Central memory CD8-positive, alpha-beta T cell (primary cell): ENCODE measurements around the gene ADAMTSL2.
A peak's percentile ranks its signal among the peaks of the same experiment; 100 is the strongest.

Experiments used
- ATAC-seq: fragments of 150-1000 bp; cut with Tn5 transposase; replicated peaks from 2 replicates; pipeline ENCODE4 v1.10.0; 2022; ENCODE audit warnings: mild to moderate bottlenecking, moderate FRiP score, moderate number of reproducible peaks; ENCODE audit not compliant: poor library complexity, severe bottlenecking; ENCODE audit errors: extremely low read depth
- DNase-seq, 2 donors: peaks; one replicate each; pipeline ENCODE4 v3.0.0; 2021; ENCODE audit warnings: low spot score in 2 of 2
- H3K27ac Mint-ChIP-seq: one replicate; pipeline ENCODE4 v1.8.0; 2022; ENCODE audit warnings: low read depth, mild to moderate bottlenecking, moderate library complexity, mixed read lengths
- H3K27me3 Mint-ChIP-seq: one replicate; pipeline ENCODE4 v1.8.0; 2022; ENCODE audit warnings: mixed read lengths
- H3K36me3 Mint-ChIP-seq: one replicate; pipeline ENCODE4 v1.8.0; 2022; ENCODE audit warnings: mild to moderate bottlenecking, moderate library complexity, mixed read lengths; ENCODE audit not compliant: insufficient read depth
- H3K4me1 Mint-ChIP-seq: one replicate; pipeline ENCODE4 v1.8.0; 2022; ENCODE audit warnings: mixed read lengths
- H3K4me3 Mint-ChIP-seq: one replicate; pipeline ENCODE4 v1.8.0; 2022; ENCODE audit warnings: mild to moderate bottlenecking, moderate library complexity, mixed read lengths
- H3K9me3 Mint-ChIP-seq: one replicate; pipeline ENCODE4 v1.8.0; 2022; ENCODE audit warnings: mixed read lengths

Gene ADAMTSL2

DNA sequence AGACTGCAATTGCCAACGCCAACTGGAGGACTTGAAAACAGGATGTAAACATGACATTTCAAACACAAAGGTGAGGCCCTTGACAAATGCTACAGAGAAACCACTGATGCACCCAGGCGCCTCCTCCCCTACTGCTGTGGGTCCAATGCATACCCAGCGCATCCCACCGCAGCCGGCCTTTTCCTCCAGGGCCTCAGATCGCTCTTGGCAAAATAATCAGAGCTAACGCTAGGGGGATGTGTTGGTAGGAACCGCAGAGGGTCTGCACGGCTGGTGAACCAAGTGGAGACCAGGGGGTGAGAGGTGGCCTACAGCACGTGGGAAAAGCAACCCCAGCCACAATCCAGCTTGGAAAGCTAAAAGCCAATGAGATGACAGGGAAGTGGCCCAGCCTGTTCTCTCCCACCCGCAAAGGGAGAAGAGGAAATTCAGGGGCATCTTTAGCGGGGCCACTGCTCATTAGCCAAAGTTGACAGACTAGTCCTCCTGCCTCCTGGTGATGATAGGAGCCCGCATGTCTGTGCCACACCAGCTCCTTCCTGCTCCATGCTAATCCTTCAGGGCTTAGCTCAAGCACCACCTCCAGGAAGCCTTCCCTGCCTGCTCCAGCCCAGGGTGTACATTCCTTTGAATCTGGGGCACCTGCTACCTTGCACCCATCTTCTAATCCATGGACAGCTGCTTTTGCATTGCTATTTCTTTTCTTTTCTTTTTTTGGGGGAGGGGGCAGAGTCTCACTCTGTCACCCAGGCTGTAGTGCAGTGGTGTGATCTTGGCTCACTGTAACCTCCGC, 68.8 kb downstream of the ADAMTSL2 start:
- DNase-seq: no peak
- Mint-ChIP-seq H3K4me3 (no peak overlapping the region), H3K9me3 (no peaks in the 10 kb centered on the region), H3K27ac (no peak overlapping the region), H3K27me3 (peaks cover 51% of the 10 kb centered on the region), H3K36me3 (no peaks in the 10 kb centered on the region), H3K4me1 (peaks cover 5% of the 10 kb centered on the region)
- ATAC-seq: no peak

DNA sequence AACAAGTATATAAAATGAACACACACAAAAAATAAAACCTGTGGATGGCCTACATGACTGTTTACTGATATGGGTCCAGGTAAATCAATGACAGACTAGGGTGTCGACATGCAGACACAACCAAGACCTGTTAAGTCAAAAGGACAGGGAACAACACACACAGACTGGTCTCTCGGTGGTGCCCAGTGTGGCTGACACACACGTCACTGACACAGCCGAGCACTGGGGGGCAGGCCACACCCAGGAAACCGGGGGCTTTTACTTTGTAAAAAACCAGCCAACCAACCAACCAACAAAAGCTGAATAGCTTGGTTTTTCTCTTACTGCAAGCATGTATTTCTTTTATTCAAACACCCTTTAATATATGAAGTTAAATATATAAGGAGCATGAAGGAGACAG, 69.7 kb downstream of the ADAMTSL2 start:
- ATAC-seq: peak; percentile 46
- H3K9me3 Mint-ChIP-seq: no peaks in the 10 kb centered on the region
- H3K27ac Mint-ChIP-seq: no peak overlapping the region
- peaks cover 5% of the 10 kb centered on the region for H3K4me1 Mint-ChIP-seq
- peak in 1 of 2 donors; percentile 27 for DNase-seq
- H3K36me3 Mint-ChIP-seq: no peaks in the 10 kb centered on the region
- no peak overlapping the region for H3K4me3 Mint-ChIP-seq
- H3K27me3 Mint-ChIP-seq: peaks cover 55% of the 10 kb centered on the region

DNA sequence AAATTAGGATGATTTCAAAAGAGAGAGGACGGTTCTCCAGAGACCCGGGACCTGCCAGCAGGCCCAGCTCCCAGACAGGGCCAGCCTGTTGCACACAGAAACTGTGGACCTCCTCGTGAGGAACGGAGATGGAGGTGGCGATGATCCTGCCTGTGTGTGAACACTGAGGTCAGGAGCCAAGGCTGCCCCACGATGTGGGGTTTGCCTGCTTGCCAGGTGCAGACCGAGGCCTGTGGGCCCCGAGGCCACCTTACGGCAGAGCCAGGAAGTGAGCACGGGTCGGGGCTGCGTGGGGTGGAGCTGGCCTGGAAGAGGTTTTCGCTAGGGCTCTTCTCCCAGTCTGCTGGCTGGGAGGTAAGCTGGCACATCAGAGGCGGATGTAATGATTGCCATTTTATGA, 70.4 kb downstream of the ADAMTSL2 start:
- Mint-ChIP-seq H3K4me3 (no peak overlapping the region), H3K36me3 (no peaks in the 10 kb centered on the region), H3K27ac (no peak overlapping the region), H3K4me1 (peaks cover 5% of the 10 kb centered on the region), H3K27me3 (peaks cover 60% of the 10 kb centered on the region), H3K9me3 (no peaks in the 10 kb centered on the region)
- ATAC-seq (no peak), DNase-seq (no peak)

DNA sequence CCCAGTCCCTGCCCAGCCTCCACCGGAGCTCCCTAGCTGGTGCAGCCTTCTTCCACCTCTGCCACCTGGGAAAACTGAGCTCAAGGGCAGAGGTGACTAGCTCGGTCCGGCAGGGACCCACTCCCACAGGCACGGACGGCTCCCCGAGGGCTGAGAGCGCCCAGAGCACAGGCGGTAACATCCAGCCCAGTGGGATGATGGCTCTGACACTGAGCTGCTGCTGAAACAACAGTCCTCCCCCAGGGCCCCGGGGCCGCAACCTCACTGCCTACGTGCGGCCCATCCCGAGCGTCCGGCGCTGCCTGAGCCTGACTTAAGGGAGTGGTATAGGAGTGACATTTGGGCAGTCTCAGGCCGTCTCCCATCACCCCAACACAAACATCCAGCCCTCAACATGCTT, 70.9 kb downstream of the ADAMTSL2 start:
- Mint-ChIP-seq H3K27ac (no peak overlapping the region), H3K4me3 (no peak overlapping the region), H3K9me3 (no peaks in the 10 kb centered on the region), H3K36me3 (no peaks in the 10 kb centered on the region), H3K4me1 (peaks cover 5% of the 10 kb centered on the region), H3K27me3 (peaks cover 66% of the 10 kb centered on the region)
- ATAC-seq (no peak), DNase-seq (no peak)

DNA sequence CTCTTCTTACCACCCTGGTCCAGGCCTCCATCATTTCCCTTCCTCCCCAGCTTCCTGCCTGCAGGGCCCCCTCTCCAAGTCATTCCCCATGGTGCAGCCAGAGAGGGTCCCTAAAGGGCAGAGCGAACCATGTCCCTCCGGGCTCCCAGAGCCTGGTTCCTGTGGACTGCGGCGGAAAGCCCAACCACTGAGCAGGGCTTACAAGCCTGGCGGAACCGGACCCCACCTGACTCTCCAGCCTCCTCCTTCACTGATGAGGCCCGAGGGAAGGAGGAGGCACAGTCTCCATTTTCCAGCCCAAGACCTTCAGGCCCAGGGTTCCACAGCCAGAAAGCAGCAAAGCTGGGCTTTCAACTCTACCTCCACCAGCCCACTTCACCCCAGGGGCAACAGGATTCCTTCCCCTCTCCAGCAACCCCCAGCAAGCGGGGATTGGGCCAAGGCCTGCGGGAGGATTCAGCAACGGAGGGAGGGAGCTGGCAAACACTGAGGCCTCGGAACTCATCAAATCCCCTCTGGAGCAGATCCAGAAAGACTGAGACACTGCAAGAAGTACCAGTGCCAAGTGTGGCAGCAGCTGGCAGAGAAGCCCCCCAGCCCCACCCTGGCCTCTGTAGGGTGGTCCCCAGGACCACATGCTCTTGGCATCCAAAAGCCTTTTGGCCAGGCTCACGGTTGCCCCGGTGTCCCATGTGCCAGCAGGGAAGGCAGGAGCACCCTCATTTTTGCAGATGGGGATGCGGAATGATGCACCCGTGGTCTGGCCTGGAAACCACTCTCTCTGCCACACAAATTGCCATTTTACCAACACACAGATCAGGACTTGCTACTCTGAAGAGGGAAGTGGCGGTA, 71.6 kb downstream of the ADAMTSL2 start:
- Mint-ChIP-seq H3K4me1 (peaks cover 5% of the 10 kb centered on the region), H3K27me3 (peaks cover 72% of the 10 kb centered on the region), H3K9me3 (no peaks in the 10 kb centered on the region), H3K36me3 (no peaks in the 10 kb centered on the region), H3K4me3 (no peak overlapping the region), H3K27ac (no peak overlapping the region)
- no peak for DNase-seq
- ATAC-seq: no peak

DNA sequence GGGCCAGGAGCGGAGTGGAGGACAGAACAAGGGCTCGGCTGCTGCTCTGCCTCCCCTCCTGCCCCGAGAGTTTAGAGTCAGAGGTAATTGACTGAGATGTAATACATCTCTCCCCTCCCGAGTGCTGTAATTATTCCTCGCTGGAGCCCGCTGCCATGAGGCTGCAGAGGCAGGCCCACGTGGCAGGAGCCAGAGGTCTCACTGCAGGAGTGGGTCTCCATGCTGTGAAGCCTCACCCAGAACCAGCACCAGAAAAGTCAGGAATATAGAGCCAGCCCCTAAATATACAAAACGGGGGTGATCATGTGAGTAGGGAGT, 72.2 kb downstream of the ADAMTSL2 start:
- Mint-ChIP-seq H3K4me3 (no peak overlapping the region), H3K36me3 (no peaks in the 10 kb centered on the region), H3K27me3 (peaks cover 78% of the 10 kb centered on the region), H3K4me1 (peaks cover 5% of the 10 kb centered on the region), H3K9me3 (no peaks in the 10 kb centered on the region), H3K27ac (no peak overlapping the region)
- ATAC-seq: no peak
- DNase-seq: no peak

DNA sequence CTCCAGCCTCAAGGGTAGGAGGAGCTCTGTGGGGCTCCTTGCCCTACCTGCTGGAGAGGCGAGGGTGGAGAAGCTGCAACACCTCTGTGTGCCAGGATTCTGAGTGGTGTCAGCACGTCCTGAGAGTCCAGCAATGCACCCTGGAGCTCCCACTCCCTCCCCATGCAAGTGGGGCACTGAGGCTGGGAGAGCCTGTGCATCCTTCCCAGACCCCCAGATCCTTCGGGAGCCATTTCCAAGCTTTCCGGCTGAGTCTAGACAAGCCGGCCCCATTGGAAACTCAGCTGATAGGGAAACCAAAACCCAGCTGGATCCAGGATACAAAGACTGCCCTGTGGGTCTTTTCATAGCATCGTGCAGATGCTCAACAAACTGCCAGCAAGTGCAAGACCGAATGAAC, 72.9 kb downstream of the ADAMTSL2 start:
- Mint-ChIP-seq H3K36me3 (no peaks in the 10 kb centered on the region), H3K27ac (no peak overlapping the region), H3K4me1 (peaks cover 5% of the 10 kb centered on the region), H3K4me3 (no peak overlapping the region), H3K9me3 (no peaks in the 10 kb centered on the region), H3K27me3 (peaks cover 83% of the 10 kb centered on the region)
- DNase-seq (no peak), ATAC-seq (no peak)

DNA sequence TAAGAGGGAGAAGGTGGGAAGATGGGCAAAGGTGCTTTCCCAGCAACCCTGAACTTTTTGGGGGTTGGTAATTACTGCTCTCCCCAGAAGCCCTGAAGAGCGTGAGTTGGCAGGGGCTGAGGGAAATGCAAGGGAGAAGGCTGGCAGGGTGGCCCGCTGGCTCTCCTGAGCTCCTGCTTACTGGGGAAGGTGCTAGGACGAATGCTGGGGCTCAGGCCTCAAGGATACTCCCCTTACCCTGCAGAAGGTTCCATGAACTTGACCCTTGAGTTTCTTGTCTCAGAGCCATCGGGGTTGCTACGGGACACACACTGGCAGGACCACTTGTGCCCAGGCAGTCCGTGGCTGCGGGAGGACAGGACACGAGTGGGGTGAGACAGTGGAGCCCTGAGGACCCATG, 73.5 kb downstream of the ADAMTSL2 start:
- no peak overlapping the region for H3K27ac Mint-ChIP-seq
- DNase-seq: no peak
- H3K36me3 Mint-ChIP-seq: no peaks in the 10 kb centered on the region
- H3K9me3 Mint-ChIP-seq: no peaks in the 10 kb centered on the region
- no peak overlapping the region for H3K4me3 Mint-ChIP-seq
- ATAC-seq: no peak
- peaks cover 86% of the 10 kb centered on the region for H3K27me3 Mint-ChIP-seq
- H3K4me1 Mint-ChIP-seq: peaks cover 5% of the 10 kb centered on the region

DNA sequence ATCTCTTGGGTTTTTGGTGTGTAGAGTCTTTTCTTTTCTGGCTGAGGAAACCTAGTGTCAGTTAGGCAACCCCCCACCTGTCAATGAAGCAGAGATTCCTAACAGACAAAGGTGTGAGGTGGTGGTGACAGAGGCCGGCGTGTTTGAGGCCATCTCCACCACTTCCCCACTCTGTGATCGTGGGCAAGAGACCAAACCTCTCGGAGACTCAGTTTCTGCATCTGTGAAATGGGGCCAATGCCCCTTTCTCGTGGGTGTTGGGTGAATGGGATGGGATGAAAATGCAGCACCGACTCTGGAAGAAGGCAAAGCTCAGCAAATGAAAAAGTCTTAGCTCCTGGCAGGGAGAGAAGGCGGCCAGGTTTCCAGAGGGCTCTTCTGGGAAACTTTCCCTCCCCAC, 73.9 kb downstream of the ADAMTSL2 start:
- Mint-ChIP-seq H3K4me1 (peaks cover 5% of the 10 kb centered on the region), H3K27ac (no peak overlapping the region), H3K4me3 (no peak overlapping the region), H3K9me3 (no peaks in the 10 kb centered on the region), H3K36me3 (no peaks in the 10 kb centered on the region), H3K27me3 (peaks cover 88% of the 10 kb centered on the region)
- ATAC-seq (no peak), DNase-seq (no peak)

DNA sequence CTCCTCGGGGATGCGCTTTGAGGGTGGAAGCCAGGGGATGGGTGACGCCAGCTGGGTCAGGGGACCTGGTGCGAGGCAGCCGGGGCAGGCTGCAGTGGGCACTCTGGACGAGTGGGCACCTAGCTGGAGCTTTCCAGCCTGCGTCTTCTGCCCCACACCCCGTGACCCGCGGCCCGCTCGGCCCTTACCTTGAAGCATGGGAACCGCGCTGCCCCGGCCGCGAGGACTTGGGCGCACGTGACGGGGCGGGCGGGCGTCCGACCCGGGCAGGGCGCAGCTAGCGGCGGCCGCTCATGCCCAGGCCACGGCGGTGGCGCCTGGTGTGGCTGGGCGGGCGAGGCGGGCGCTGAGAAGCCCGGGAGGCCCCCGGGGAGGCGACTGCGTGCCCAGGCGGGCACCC, 74.4 kb downstream of the ADAMTSL2 start:
- DNase-seq (no peak), ATAC-seq (no peak)
- Mint-ChIP-seq H3K9me3 (no peaks in the 10 kb centered on the region), H3K27me3 (peaks cover 88% of the 10 kb centered on the region), H3K4me3 (no peak overlapping the region), H3K4me1 (peaks cover 5% of the 10 kb centered on the region), H3K27ac (no peak overlapping the region), H3K36me3 (no peaks in the 10 kb centered on the region)

DNA sequence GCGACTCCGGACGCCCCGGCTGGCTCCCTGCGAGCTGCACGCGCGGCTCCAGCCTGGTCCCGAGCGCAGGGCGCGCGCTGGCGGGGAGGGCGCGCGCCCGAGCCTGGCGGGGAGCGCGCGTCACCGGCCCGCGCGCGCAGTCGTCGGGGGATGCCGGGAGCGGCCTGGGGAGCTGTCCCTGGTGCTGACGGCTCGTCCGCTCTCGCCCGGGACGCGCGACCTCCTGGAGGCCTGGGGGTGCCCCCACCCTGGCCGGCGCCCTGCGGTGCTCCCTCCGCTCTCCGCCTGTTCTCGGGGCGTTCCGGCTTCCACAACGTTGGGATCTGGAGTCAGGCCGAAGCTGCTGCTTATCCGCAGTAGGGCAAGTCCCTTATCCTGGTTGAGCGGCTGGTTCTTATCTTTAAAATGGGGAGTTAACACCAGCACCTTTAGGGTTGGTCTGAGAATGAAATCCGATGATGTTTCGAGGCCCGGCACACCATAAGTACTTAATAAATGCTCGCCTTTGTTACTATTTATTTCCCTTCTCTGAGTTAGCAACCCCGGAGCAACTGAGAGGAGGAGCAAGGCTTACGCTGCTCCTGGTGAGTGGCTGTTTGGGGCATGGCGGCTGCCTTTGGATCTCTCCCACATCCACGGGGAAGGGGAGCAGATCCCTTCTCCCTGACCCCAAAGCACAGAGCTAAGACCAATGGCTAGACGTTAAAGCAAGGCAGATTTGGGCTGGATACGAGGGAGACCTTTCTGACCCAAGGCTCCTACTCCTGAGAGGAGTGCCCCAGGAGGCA, 75.0 kb downstream of the ADAMTSL2 start, which contains the start of gene FAM163B:
FAM163B (minus strand) TSS at position 79 of the 788 bp plus-strand sequence. CDS start 29,166 bp downstream, outside the sequence.
- no peaks in the 10 kb centered on the region for H3K9me3 Mint-ChIP-seq
- H3K27ac Mint-ChIP-seq: no peak within 1 kb of the TSS
- H3K27me3 Mint-ChIP-seq: peaks cover 87% of the 10 kb centered on the region
- no peaks in the 10 kb centered on the region for H3K36me3 Mint-ChIP-seq
- ATAC-seq (no peak), DNase-seq (no peak)
- peaks cover 5% of the 10 kb centered on the region for H3K4me1 Mint-ChIP-seq
- no peak within 1 kb of the TSS for H3K4me3 Mint-ChIP-seq

DNA sequence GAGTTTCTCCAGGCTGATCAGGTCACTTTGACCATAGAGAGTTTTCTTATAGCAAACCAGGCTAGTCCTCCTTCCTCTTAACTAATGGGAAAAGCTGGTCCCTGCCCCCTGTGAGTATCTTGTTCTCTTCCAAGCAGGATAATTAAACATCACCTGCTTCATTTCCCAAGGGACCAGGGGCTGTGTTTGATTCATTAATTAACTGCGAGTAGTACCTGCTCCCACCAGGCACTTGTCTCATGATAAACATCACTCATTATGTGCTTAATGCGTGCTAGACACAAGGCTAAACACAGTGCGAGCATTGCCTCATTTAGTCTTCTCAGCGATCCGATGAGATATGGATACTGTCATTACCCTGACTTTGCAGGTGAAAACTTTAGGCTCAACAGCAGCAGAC, 76.3 kb downstream of the ADAMTSL2 start:
- Mint-ChIP-seq H3K9me3 (no peaks in the 10 kb centered on the region), H3K27me3 (peaks cover 85% of the 10 kb centered on the region), H3K36me3 (no peaks in the 10 kb centered on the region), H3K4me3 (no peak overlapping the region), H3K4me1 (no peaks in the 10 kb centered on the region), H3K27ac (no peak overlapping the region)
- DNase-seq (no peak), ATAC-seq (no peak)
